Stomach (tissue), 9 donors: ENCODE measurements around the gene ALK. TPM values are rescaled to one million over a fixed set of nuclear protein-coding genes. Genes with fewer than 3 reads are reported as not detected.

Source experiments
- DNase-seq, 2 donors: peaks; one replicate each; pipeline versions ENCODE4 v3.0.0 to v3.0.0-alpha.2; 2013 to 2019
- H3K27ac ChIP-seq, 5 donors: fragments of 200-600 bp in 4 of 5; sonication (generic) in 4 of 5; one replicate each; pipeline ENCODE4 v1.5.1; 2013 to 2019; ENCODE audit warnings: mild to moderate bottlenecking in 1 of 5, moderate library complexity in 1 of 5
- H3K27me3 ChIP-seq, 3 donors: fragments of 200-600 bp; sonication (generic); one replicate each; pipeline ENCODE4 v1.5.1; 2017 to 2019; ENCODE audit warnings: mixed run types in 1 of 3
- H3K36me3 ChIP-seq, 4 donors: fragments of 200-600 bp; sonication (generic); 1 replicate in 3 of 4; 2 replicates in 1 of 4; pipeline ENCODE4 v1.5.1; 2016 to 2019
- H3K4me1 ChIP-seq, 4 donors: fragments of 200-600 bp; sonication (generic); one replicate each; pipeline ENCODE4 v1.5.1; 2016 to 2019
- H3K4me3 ChIP-seq, 4 donors: fragments of 200-600 bp; sonication (generic) in 3 of 4; one replicate each; pipeline ENCODE4 v1.5.1; 2016 to 2019; ENCODE audit warnings: mild to moderate bottlenecking in 1 of 4
- H3K9me3 ChIP-seq, 4 donors: fragments of 200-600 bp; sonication (generic); one replicate each; pipeline ENCODE4 v1.5.1; 2016 to 2019
- EP300 ChIP-seq: sonication (generic); formaldehyde crosslinking; IDR thresholded peaks from one replicate; pipeline ENCODE4 v1.6.1; 2017; ENCODE audit warnings: antibody characterized with exemption
- POLR2A ChIP-seq, 4 donors: fragments of 450-650 bp; IDR thresholded peaks; one replicate each; pipeline ENCODE4 v1.6.1; 2016; ENCODE audit warnings: antibody characterized with exemption in 4 of 4, control low read depth in 2 of 4, mild to moderate bottlenecking in 1 of 4, moderate library complexity in 1 of 4
- POLR2AphosphoS5 ChIP-seq, 3 donors: sonication (generic); formaldehyde crosslinking; IDR thresholded peaks; one replicate each; pipeline ENCODE4 v1.6.1; 2016; ENCODE audit warnings: antibody characterized with exemption in 3 of 3
- WGBS, 5 donors: extraction: QIAGEN DNeasy Blood & Tissue Kit in 3 of 5; methylation state at CpG; one replicate each; pipeline versions ENCODE4 v1.1.5 to v1.1.7; 2013 to 2018; 5-methylcytosine and 5-hydroxymethylcytosine counted together
- intact Hi-C: fragments of 100-400 bp; cut with DNase I; formaldehyde crosslinking; loops from one replicate; pipeline ENCODE4 v1.15.1; 2023; ENCODE audit warnings: low total_unique reads
- polyA plus RNA-seq, 3 donors: library from polyadenylated mRNA; stranded (reverse); fragments of 200-250 nt; gene quantifications; one replicate each; pipeline ENCODE4 v1.2.3, GENCODE V29; 2013
- small RNA-seq, 4 donors: library from RNA; depleted of rRNA; stranded (forward); fragments of <200 nt; gene quantifications; one replicate each; pipeline ENCODE3, GENCODE V24; 2016
- total RNA-seq, 5 donors: library from RNA; depleted of rRNA; stranded (reverse); fragments of >200 nt; gene quantifications; one replicate each; pipeline versions ENCODE4 v1.1.0 to v1.2.3, GENCODE V29; 2014 to 2016
- TF ChIP-seq, protein P1 (sequence below), 7 experiments: fragments of 450-650 bp in 4 of 7; fragments of 200-600 bp in 3 of 7; sonication (generic) in 3 of 7; IDR thresholded peaks; one replicate each; pipeline ENCODE4 v1.5.1; 2016 to 2019; ENCODE audit warnings: antibody characterized with exemption in 7 of 7, control low read depth in 2 of 7, mild to moderate bottlenecking in 1 of 7
- donor health status: healthy with polysubstance abuse.
- donor health status: Bipolar disorder and iron deficiency.
- donor health status: healthy.

The ALK gene
- total and polyA plus RNA-seq, 8 donors: 0.13 to 0.92 TPM; not detected in 6

DNA sequence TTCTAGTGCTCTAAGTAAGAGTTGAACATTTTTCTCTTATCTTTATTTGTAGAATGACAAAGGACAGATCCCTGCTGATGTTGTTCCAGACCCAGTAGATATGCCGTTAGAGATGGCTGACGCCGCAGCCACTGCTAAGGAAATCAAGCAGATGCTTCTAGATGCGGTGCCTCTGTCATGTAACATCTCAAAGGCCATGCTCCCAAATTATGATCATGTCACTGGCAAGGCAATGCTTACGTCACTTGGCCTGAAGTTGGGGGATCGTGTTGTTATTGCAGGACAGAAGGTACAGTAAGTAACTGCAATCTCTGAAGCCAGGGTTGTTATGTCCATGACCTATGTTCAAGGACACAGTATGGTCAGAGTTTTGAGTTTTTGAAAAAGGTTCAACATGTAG, 777.7 kb downstream of the ALK start:
- 86 to 93% (median 92%) methylated on average over 6 of the region's 6 CpGs for WGBS, 5 donors
- intact Hi-C loops: no loop called here

More for the DNA sequence above, 777.7 kb downstream of the ALK start:
- Histone ChIP-seq H3K36me3 (peaks cover 13 to 38% (median 31%) of the 10 kb centered on the region in 4 donors), H3K9me3 (peaks cover 0 to 2% (median 1%) of the 10 kb centered on the region in 4 donors), H3K27ac (no peak overlapping the region), H3K27me3 (no peaks in the 10 kb centered on the region), H3K4me3 (no peak overlapping the region), H3K4me1 (no peaks in the 10 kb centered on the region)
- TF ChIP-seq POLR2AphosphoS5 (IDR thresholded peaks at IDR 0.05): no peak
- TF ChIP-seq, protein P1, sequence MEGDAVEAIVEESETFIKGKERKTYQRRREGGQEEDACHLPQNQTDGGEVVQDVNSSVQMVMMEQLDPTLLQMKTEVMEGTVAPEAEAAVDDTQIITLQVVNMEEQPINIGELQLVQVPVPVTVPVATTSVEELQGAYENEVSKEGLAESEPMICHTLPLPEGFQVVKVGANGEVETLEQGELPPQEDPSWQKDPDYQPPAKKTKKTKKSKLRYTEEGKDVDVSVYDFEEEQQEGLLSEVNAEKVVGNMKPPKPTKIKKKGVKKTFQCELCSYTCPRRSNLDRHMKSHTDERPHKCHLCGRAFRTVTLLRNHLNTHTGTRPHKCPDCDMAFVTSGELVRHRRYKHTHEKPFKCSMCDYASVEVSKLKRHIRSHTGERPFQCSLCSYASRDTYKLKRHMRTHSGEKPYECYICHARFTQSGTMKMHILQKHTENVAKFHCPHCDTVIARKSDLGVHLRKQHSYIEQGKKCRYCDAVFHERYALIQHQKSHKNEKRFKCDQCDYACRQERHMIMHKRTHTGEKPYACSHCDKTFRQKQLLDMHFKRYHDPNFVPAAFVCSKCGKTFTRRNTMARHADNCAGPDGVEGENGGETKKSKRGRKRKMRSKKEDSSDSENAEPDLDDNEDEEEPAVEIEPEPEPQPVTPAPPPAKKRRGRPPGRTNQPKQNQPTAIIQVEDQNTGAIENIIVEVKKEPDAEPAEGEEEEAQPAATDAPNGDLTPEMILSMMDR (IDR thresholded peaks at IDR 0.05): no peak
- no peak for TF ChIP-seq POLR2A (IDR thresholded peaks at IDR 0.05)
- no peak for TF ChIP-seq EP300
- DNase-seq: no peak

Small RNA genes within 50 kb of the gene (small RNA-seq; reads per million reads assigned to genes)
- 0 reads per million in 4 donors for gene RN7SL516P

Other genes starting within 250 kb of the ALK start
- 100 to 1,000 TPM in 2 of 5 donors, 10 to 100 TPM in 3; 17.7 to 192 (median 72.4) TPM for gene YPEL5, start 225.4 kb upstream of the ALK start, total RNA-seq
- gene YPEL5, start 225.4 kb upstream of the ALK start, polyA plus RNA-seq: 100 to 1,000 TPM in 1 of 3 donors, 10 to 100 TPM in 2; 53.6 to 103 (median 63.4) TPM